ENCODE results near the gene OGDH.
"Not testable (repeated sequence)": the region's sequence is repeated elsewhere in the genome, so short reads cannot be mapped to it uniquely, and the experiment has no call there.

OGDH gene

DNA sequence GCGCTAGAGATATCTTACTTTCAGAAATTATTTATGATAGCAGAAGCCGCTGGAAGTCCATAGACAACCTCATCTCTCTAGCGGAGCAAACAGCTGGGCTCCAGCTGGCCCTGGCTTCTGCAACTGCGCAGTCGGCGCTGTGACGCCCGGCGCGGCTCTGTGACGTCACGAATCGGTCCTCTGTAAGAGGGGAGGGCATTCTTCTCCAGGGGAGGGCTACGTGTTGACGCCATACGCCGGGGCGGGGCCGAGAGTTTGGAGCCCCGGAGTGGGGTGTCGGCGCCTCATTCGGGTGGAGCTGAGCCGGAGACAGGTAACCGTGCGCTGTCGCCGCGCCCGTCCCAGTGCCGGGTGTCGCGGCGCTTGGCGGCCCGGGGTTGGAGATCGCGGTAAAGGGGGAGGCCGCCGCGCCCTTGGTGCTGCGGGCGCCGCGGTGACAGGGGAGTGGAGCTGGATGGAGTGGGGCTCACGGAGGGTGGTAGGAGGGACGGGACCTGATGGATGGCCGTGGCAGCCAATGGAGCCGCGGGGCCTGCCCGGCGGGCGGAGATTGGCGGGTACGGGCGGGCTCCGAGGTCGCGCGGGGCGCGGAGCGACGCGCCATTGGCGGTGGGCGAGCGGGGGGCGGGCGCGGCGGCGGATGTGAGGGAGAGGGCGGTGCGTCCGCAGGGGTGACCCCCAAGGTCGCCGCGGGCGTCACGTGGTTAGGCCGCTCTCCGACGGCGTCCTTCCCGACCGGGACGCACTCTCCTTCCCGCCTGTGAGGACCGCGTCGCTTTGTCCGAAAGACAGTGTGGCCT is at the start of gene OGDH:
TSS of gene OGDH (plus strand) at position 287 of the 800 bp plus-strand sequence. CDS start 17,717 bp downstream, outside the sequence.
- Mint-ChIP-seq H3K36me3 (peaks cover 0 to 15% of the 10 kb centered on the region in 2 donors), H3K4me3 (peak within 1 kb of the TSS; percentile 95 to 97), H3K4me1 (peaks cover 19 to 22% of the 10 kb centered on the region in 2 donors), H3K9me3 (no peaks in the 10 kb centered on the region), H3K27ac (peak within 1 kb of the TSS; percentile 99), H3K27me3 (no peaks in the 10 kb centered on the region)
- peak; percentile 95 to 97 for ATAC-seq (replicated peaks)
- peak; percentile 99 for DNase-seq

DNA sequence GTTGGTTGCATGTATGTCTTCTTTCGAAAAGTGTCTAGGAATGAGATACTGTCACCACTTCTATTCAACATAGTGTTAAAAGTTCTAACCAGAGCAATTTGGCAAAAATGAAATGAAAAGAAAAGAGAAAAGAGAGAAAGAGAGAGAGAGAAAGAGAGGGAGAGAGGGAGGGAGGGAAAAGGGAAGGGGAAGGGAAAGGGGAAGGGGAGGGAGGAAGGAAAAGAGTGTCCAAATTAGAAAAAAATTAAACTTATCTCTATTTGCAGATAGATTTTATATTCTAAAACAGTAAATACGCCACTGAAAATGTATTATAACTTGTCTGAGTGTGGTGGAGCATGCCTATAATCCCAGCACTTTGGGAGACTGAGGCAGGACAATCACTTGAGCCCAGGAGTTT is 48.9 kb upstream of the OGDH start:
- peaks cover 2 to 5% of the 10 kb centered on the region in 2 donors for H3K4me1 Mint-ChIP-seq
- no peak overlapping the region for H3K4me3 Mint-ChIP-seq
- DNase-seq: no peak
- H3K27me3 Mint-ChIP-seq: peaks cover 1 to 7% of the 10 kb centered on the region in 2 donors
- no peak overlapping the region for H3K27ac Mint-ChIP-seq
- H3K9me3 Mint-ChIP-seq: no peaks in the 10 kb centered on the region
- no peak for ATAC-seq (replicated peaks)
- H3K36me3 Mint-ChIP-seq: no peaks in the 10 kb centered on the region

DNA sequence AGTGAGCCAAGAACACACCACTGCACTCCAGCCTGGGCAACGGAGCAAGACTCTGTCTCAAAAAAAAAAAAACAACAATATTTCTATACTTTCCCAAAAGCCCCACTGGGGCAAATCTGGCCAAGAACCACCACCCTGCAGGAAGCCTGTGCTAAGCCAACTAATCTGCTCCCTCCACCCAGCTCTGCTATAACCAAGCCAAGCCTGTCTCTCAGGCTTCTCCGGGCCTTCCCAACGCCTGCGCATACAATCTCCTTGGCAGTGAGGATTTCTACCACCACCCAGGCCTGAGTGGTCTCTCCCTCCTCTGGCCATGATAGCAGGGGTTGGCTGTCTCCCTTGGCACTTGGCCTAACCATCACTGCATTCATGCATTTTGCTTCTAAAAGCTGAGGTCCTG is 46.9 kb upstream of the OGDH start:
- Mint-ChIP-seq H3K4me3 (no peak overlapping the region), H3K9me3 (no peaks in the 10 kb centered on the region), H3K36me3 (peaks cover 4 to 12% of the 10 kb centered on the region in 2 donors), H3K27me3 (no peaks in the 10 kb centered on the region), H3K4me1 (peaks cover 2 to 5% of the 10 kb centered on the region in 2 donors), H3K27ac (no peak overlapping the region)
- DNase-seq (no peak), ATAC-seq (replicated peaks) (no peak)

GRCh38 chr7:44561481-44561880 is 44.9 kb upstream of the OGDH start:
- no peak overlapping the region for H3K27ac Mint-ChIP-seq
- H3K4me3 Mint-ChIP-seq: no peak overlapping the region
- H3K36me3 Mint-ChIP-seq: peaks cover 14 to 25% of the 10 kb centered on the region in 2 donors
- H3K27me3 Mint-ChIP-seq: no peaks in the 10 kb centered on the region
- ATAC-seq (replicated peaks) (no peak), DNase-seq (no peak)
- H3K4me1 Mint-ChIP-seq: peaks cover 8 to 11% of the 10 kb centered on the region in 2 donors
- no peaks in the 10 kb centered on the region for H3K9me3 Mint-ChIP-seq

DNA sequence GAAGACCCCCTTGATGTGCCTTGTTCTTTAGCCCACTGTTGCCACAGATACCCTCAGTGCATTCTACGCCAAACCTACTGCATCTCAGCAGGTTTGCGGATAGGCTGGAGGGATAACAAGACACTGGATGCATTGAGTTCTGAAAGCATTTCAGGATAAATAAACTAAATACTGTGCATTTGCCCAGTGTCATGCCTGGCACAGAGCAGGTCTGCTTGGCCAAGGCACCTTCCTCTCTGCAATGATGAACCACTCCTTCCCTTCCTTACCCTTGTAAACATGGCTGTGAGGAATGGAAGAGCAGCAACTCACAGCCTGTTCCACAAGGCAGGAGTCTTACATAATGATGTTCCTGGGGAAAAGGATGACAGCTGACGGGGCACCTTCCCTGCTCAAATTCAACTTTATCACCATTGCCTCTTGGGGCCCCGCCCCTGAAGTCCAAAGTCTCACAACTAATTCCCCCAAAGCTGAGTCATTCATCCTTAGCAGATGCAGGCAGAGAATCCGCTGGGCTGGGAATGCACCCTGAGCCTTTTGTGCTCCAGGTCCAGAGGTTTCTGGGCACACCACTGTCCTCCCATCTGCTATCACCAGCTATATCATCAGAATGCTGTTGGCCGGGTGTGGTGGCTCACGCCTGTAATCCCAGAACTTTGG is 44.3 kb upstream of the OGDH start:
- Mint-ChIP-seq H3K9me3 (no peaks in the 10 kb centered on the region), H3K4me3 (no peak overlapping the region), H3K27me3 (no peaks in the 10 kb centered on the region), H3K27ac (peak overlapping the region; percentile 59), H3K4me1 (peaks cover 8 to 13% of the 10 kb centered on the region in 2 donors), H3K36me3 (peaks cover 16 to 26% of the 10 kb centered on the region in 2 donors)
- DNase-seq (no peak), ATAC-seq (replicated peaks) (no peak)

DNA sequence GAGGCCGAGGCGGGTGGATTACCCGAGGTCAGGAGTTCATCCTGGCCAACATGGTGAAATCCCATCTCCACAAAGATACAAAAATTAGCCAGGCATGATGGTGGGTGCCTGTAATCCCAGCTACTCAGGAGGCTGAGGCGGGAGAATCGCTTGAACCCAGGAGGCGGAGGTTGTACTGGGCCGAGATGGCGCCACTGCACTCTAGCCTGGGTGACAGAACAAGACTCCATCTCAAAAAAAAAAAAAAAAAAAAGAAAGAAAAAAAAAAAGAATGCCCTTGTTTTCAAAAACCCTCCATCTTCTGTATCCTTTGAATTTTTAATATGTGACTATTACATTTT is 43.8 kb upstream of the OGDH start:
- peaks cover 20 to 31% of the 10 kb centered on the region in 2 donors for H3K36me3 Mint-ChIP-seq
- not testable (repeated sequence) for H3K27me3 Mint-ChIP-seq; H3K4me3 Mint-ChIP-seq; DNase-seq; H3K9me3 Mint-ChIP-seq; ATAC-seq (replicated peaks)
- peaks cover 11 to 15% of the 10 kb centered on the region in 2 donors for H3K4me1 Mint-ChIP-seq
- peak overlapping the region; percentile 59 for H3K27ac Mint-ChIP-seq

- H3K27me3 Mint-ChIP-seq: no peaks in the 10 kb centered on the region
- no peak overlapping the region for H3K4me3 Mint-ChIP-seq
- H3K4me1 Mint-ChIP-seq: peaks cover 13 to 15% of the 10 kb centered on the region in 2 donors
- ATAC-seq (replicated peaks): no peak
- H3K27ac Mint-ChIP-seq: no peak overlapping the region
- no peaks in the 10 kb centered on the region for H3K9me3 Mint-ChIP-seq
- H3K36me3 Mint-ChIP-seq: peaks cover 23 to 37% of the 10 kb centered on the region in 2 donors
- no peak for DNase-seq
These were observed 43.2 kb upstream of the OGDH start for GRCh38 chr7:44563171-44563679.

DNA sequence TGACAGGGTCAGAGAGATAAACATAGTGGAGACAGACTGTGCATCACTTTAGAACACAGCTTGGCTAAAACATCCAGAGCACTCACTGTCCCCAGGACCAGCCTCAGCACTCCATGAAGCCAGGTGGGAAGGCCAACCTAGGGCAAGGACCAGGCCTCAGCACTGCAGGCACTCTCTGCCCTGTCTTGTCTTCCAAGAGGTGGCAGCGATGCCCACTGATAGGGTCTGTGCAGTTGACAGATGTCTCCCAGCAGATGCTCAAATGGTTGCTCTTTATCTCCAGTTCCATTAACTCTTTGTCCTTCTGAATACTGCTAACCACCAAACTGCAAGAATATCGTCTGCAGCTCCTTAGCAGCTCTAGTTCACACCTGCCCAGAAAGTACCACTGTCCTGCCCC is 41.8 kb upstream of the OGDH start:
- Mint-ChIP-seq H3K4me3 (no peak overlapping the region), H3K9me3 (no peaks in the 10 kb centered on the region), H3K27ac (peak overlapping the region; percentile 37), H3K27me3 (no peaks in the 10 kb centered on the region), H3K4me1 (peaks cover 13 to 22% of the 10 kb centered on the region in 2 donors), H3K36me3 (peaks cover 34 to 51% of the 10 kb centered on the region in 2 donors)
- DNase-seq: no peak
- no peak for ATAC-seq (replicated peaks)

DNA sequence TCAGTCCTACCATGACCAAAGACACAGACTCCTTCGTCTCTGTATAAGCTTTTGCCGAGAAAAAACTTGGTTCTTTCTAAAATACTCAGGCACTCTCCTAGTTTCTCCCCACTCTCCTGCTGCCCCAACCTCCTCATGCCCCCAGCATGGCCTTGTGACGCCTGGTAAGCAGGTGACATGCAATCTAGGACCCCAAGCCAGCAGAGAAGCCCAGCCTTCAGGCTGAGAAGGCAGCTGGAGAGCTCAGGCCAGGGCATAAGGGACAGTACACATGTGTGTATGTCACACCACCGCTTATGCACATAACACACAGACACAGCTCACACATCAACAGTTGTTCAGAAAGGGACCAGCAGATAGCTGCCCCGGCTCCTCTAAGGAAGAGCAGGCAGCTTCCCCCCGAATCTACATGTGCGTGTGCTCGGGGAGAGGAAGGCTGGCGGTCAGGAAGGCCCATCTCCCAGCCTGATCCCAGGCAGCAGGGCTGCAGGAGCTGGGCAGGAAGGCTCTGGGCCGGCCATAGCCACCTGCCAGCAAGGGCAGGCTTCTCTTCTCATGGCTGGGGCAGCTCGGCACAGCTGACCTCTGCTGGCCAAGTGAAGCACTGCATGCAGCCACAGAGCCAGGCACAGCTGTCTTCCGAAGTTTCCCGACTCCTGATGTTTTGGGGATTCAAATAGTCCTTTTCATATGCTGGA is 41.2 kb upstream of the OGDH start:
- ATAC-seq (replicated peaks) (peak; percentile 87 to 89), DNase-seq (peak; percentile 37)
- peaks cover 13 to 22% of the 10 kb centered on the region in 2 donors for H3K4me1 Mint-ChIP-seq
- no peaks in the 10 kb centered on the region for H3K9me3 Mint-ChIP-seq
- H3K27me3 Mint-ChIP-seq: no peaks in the 10 kb centered on the region
- H3K27ac Mint-ChIP-seq: peak overlapping the region; percentile 89
- peaks cover 39 to 53% of the 10 kb centered on the region in 2 donors for H3K36me3 Mint-ChIP-seq
- no peak overlapping the region for H3K4me3 Mint-ChIP-seq

GRCh38 chr7:44565795-44566559 is 40.5 kb upstream of the OGDH start:
- peak; percentile 44 to 54 for ATAC-seq (replicated peaks)
- DNase-seq: no peak
- Mint-ChIP-seq H3K4me3 (no peak overlapping the region), H3K36me3 (peaks cover 39 to 59% of the 10 kb centered on the region in 2 donors), H3K4me1 (peaks cover 13 to 22% of the 10 kb centered on the region in 2 donors), H3K27ac (peak overlapping the region; percentile 89), H3K27me3 (no peaks in the 10 kb centered on the region), H3K9me3 (no peaks in the 10 kb centered on the region)

DNA sequence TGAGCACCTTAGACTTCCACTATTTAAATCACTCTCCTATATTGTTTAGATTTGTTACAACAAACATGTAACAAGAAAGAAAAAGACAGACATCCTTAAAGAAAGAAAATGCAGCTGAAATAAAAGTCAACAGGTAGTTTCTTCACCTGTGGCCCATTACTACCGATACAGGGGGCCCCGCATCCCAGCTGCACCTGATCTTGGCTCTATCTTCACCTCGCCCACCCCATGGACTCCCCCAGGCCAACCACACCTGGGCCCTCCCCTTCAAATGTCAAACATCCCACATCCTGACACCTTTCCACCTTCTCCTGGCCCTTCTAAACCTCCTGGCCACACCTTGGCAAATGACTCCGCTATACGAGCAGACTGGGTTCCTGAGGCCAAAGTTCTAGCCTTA is 39.7 kb upstream of the OGDH start:
- ATAC-seq (replicated peaks) (no peak), DNase-seq (no peak)
- peaks cover 45 to 60% of the 10 kb centered on the region in 2 donors for H3K36me3 Mint-ChIP-seq
- H3K27ac Mint-ChIP-seq: no peak overlapping the region
- H3K27me3 Mint-ChIP-seq: no peaks in the 10 kb centered on the region
- H3K4me1 Mint-ChIP-seq: peaks cover 13 to 22% of the 10 kb centered on the region in 2 donors
- no peaks in the 10 kb centered on the region for H3K9me3 Mint-ChIP-seq
- no peak overlapping the region for H3K4me3 Mint-ChIP-seq

GRCh38 chr7:44567884-44568283 is 38.5 kb upstream of the OGDH start:
- Mint-ChIP-seq H3K4me3 (no peak overlapping the region), H3K9me3 (no peaks in the 10 kb centered on the region), H3K4me1 (peaks cover 18 to 29% of the 10 kb centered on the region in 2 donors), H3K36me3 (peaks cover 50 to 67% of the 10 kb centered on the region in 2 donors), H3K27ac (no peak overlapping the region), H3K27me3 (no peaks in the 10 kb centered on the region)
- DNase-seq (no peak), ATAC-seq (replicated peaks) (no peak)

GRCh38 chr7:44568771-44569560 is 37.5 kb upstream of the OGDH start:
- DNase-seq (no peak), ATAC-seq (replicated peaks) (no peak)
- Mint-ChIP-seq H3K27ac (no peak overlapping the region), H3K4me3 (no peak overlapping the region), H3K36me3 (peaks cover 60 to 71% of the 10 kb centered on the region in 2 donors), H3K9me3 (no peaks in the 10 kb centered on the region), H3K27me3 (no peaks in the 10 kb centered on the region), H3K4me1 (peaks cover 21 to 32% of the 10 kb centered on the region in 2 donors)

Measured in stimulated activated naive B cell treated with anti-CD40 and anti-IgM and Interleukin-4, amounts not matched to agents 10 μg/mL and 1 μg/mL and 100 μg/mL, for 72 hours (primary cell).